ENCODE measurements around the gene ERICH4. TPM values are rescaled to one million over a fixed set of nuclear protein-coding genes. Genes with fewer than 3 reads are reported as not detected.
"Not testable (repeated sequence)": the region's sequence is repeated elsewhere in the genome, so short reads cannot be mapped to it uniquely, and the experiment has no call there.

Gene ERICH4
- total RNA-seq, 4 donors from 2014 or later = not detected

- Histone ChIP-seq H3K36me3 (no peaks in the 10 kb centered on the region), H3K27ac (peak overlapping the region in 1 of 2 donors; percentile 73), H3K27me3 (peaks cover 0 to 6% of the 10 kb centered on the region in 2 donors), H3K4me1 (no peaks in the 10 kb centered on the region), H3K9me3 (no peaks in the 10 kb centered on the region), H3K4me3 (no peak overlapping the region)
- TF ChIP-seq POLR2A (IDR thresholded peaks at IDR 0.05) (no peak), CTCF (IDR thresholded peaks at IDR 0.05) (no peak)
- intact Hi-C loops (cut with DNase I; ENCODE audit: low total_unique reads) = no loop called here
- DNase-seq = no peak
These were observed 14.3 kb downstream of the ERICH4 start for GRCh38 chr19:41457241-41457640.

GRCh38 chr19:41462497-41462896 is 19.5 kb downstream of the ERICH4 start:
- H3K27me3 ChIP-seq = peaks cover 0 to 6% of the 10 kb centered on the region in 2 donors
- no peak for DNase-seq
- no peak for TF ChIP-seq CTCF (IDR thresholded peaks at IDR 0.05)
- no peak for TF ChIP-seq POLR2A (IDR thresholded peaks at IDR 0.05)

GRCh38 chr19:41463257-41464256 is 20.6 kb downstream of the ERICH4 start:
- DNase-seq; intact Hi-C loops (cut with DNase I; ENCODE audit: low total_unique reads); H3K4me1 ChIP-seq; H3K27me3 ChIP-seq; H3K9me3 ChIP-seq; H3K27ac ChIP-seq; H3K36me3 ChIP-seq; H3K4me3 ChIP-seq: not testable (repeated sequence)

More at GRCh38 chr19:41462497-41462896, 19.5 kb downstream of the ERICH4 start:
- Histone ChIP-seq H3K4me3 (no peak overlapping the region), H3K4me1 (no peaks in the 10 kb centered on the region), H3K27ac (no peak overlapping the region), H3K9me3 (no peaks in the 10 kb centered on the region), H3K36me3 (no peaks in the 10 kb centered on the region)
- intact Hi-C loops (cut with DNase I; ENCODE audit: low total_unique reads) = no loop called here

- Histone ChIP-seq H3K36me3 (no peaks in the 10 kb centered on the region), H3K4me3 (no peak overlapping the region), H3K27ac (no peak overlapping the region), H3K4me1 (no peaks in the 10 kb centered on the region), H3K27me3 (no peaks in the 10 kb centered on the region), H3K9me3 (no peaks in the 10 kb centered on the region)
- TF ChIP-seq CTCF (IDR thresholded peaks at IDR 0.05) (no peak), POLR2A (IDR thresholded peaks at IDR 0.05) (no peak)
- intact Hi-C loops (cut with DNase I; ENCODE audit: low total_unique reads) = no loop called here
- DNase-seq = no peak
These were observed 33.6 kb downstream of the ERICH4 start for GRCh38 chr19:41476583-41476982.

- Histone ChIP-seq H3K9me3 (no peaks in the 10 kb centered on the region), H3K4me1 (no peaks in the 10 kb centered on the region), H3K27me3 (no peaks in the 10 kb centered on the region), H3K4me3 (no peak overlapping the region), H3K27ac (peak overlapping the region; percentile 46 to 65), H3K36me3 (no peaks in the 10 kb centered on the region)
- TF ChIP-seq POLR2A (IDR thresholded peaks at IDR 0.05) = no peak
- no peak for DNase-seq
- intact Hi-C loops (cut with DNase I; ENCODE audit: low total_unique reads) = no loop called here
These were observed 35.2 kb downstream of the ERICH4 start for GRCh38 chr19:41478171-41478570.
